ENCODE data around the gene SREK1. TPM values are rescaled to one million over a fixed set of nuclear protein-coding genes. Genes with fewer than 3 reads are reported as not detected.
A peak's percentile ranks its signal among the peaks of the same experiment; 100 is the strongest.
"Not testable (repeated sequence)": the region's sequence is repeated elsewhere in the genome, so short reads cannot be mapped to it uniquely, and the experiment has no call there.

The SREK1 gene
- 10 to 100 TPM; 49.4 to 55.6 TPM for total RNA-seq
- long read RNA-seq, full-length matches to known transcripts: 5 of 42 reads
- long read RNA-seq, partial matches to known transcripts: 29 of 42 reads
- long read RNA-seq, other reads (novel, unspliced or antisense): 8 of 42 reads

- intact Hi-C loops (cut with DNase I, micrococcal nuclease): loop anchor here in 1 of 2 donors (5.0 kb wide), 1 partner anchor 222 kb away; no protein-coding TSS in a partner anchor
- peak; percentile 91 for ATAC-seq
- DNase-seq: peak; percentile 89 to 97
Measured at GRCh38 chr5:66144074-66144833, at the start of gene SREK1. Gene SREK1, plus strand, starts transcription at chr5:66144300. Its CDS starts 77 bp downstream, at chr5:66144377.

- no peak for DNase-seq
- intact Hi-C loops (cut with DNase I, micrococcal nuclease): no loop called here
- ATAC-seq: no peak
Measured at GRCh38 chr5:66100851-66101250, 43.2 kb upstream of the SREK1 start.

GRCh38 chr5:66113160-66113559, 30.9 kb upstream of the SREK1 start:
- intact Hi-C loops (cut with DNase I, micrococcal nuclease): no loop called here
- ATAC-seq: no peak
- no peak for DNase-seq

GRCh38 chr5:66118304-66118703, 25.8 kb upstream of the SREK1 start:
- intact Hi-C loops (cut with DNase I, micrococcal nuclease): no loop called here
- ATAC-seq: no peak
- DNase-seq: no peak

- DNase-seq: no peak
- intact Hi-C loops (cut with DNase I, micrococcal nuclease): no loop called here
- no peak for ATAC-seq
Measured at GRCh38 chr5:66122379-66123034, 21.6 kb upstream of the SREK1 start.

GRCh38 chr5:66129144-66129543, 15.0 kb upstream of the SREK1 start:
- intact Hi-C loops (cut with DNase I, micrococcal nuclease): no loop called here
- ATAC-seq: no peak
- no peak for DNase-seq

GRCh38 chr5:66130493-66130892, 13.6 kb upstream of the SREK1 start:
- DNase-seq (no peak), ATAC-seq (no peak)
- intact Hi-C loops (cut with DNase I, micrococcal nuclease): no loop called here

GRCh38 chr5:66134407-66134861, 9.7 kb upstream of the SREK1 start:
- peak; percentile 80 for ATAC-seq

GRCh38 chr5:66136053-66136452, 8.0 kb upstream of the SREK1 start:
- intact Hi-C loops (cut with DNase I, micrococcal nuclease): no loop called here
- DNase-seq (no peak), ATAC-seq (no peak)

More at GRCh38 chr5:66134407-66134861, 9.7 kb upstream of the SREK1 start:
- DNase-seq: no peak
- intact Hi-C loops (cut with DNase I, micrococcal nuclease): no loop called here

- intact Hi-C loops (cut with DNase I, micrococcal nuclease); DNase-seq; ATAC-seq: not testable (repeated sequence)
Measured at GRCh38 chr5:66136944-66137343, 7.2 kb upstream of the SREK1 start.

GRCh38 chr5:66138637-66139317, 5.3 kb upstream of the SREK1 start:
- ATAC-seq: no peak

GRCh38 chr5:66139318-66139712, 4.8 kb upstream of the SREK1 start:
- no peak for ATAC-seq

More at GRCh38 chr5:66138637-66139317, 5.3 kb upstream of the SREK1 start:
- intact Hi-C loops (cut with DNase I, micrococcal nuclease): no loop called here
- no peak for DNase-seq

GRCh38 chr5:66142417-66142816, 1.7 kb upstream of the SREK1 start:
- ATAC-seq (no peak), DNase-seq (no peak)
- intact Hi-C loops (cut with DNase I, micrococcal nuclease): loop anchor here in 1 of 2 donors (5.0 kb wide), 1 partner anchor 220 kb away; no protein-coding TSS in a partner anchor

More at GRCh38 chr5:66139318-66139712, 4.8 kb upstream of the SREK1 start:
- intact Hi-C loops (cut with DNase I, micrococcal nuclease): no loop called here
- DNase-seq: no peak

GRCh38 chr5:66143473-66144073, 527 bp upstream of the SREK1 start:
- intact Hi-C loops (cut with DNase I, micrococcal nuclease): loop anchor here in 1 of 2 donors (5.0 kb wide), 1 partner anchor 221 kb away; no protein-coding TSS in a partner anchor
- DNase-seq (no peak), ATAC-seq (peak; percentile 43)

GRCh38 chr5:66144834-66145390, 812 bp downstream of the SREK1 start:
- intact Hi-C loops (cut with DNase I, micrococcal nuclease): loop anchor here in 1 of 2 donors (5.0 kb wide), 1 partner anchor 223 kb away; no protein-coding TSS in a partner anchor
- ATAC-seq (peak; percentile 64), DNase-seq (no peak)

GRCh38 chr5:66145737-66146136, 1.6 kb downstream of the SREK1 start:
- no peak for ATAC-seq
- intact Hi-C loops (cut with DNase I, micrococcal nuclease): no loop called here
- DNase-seq: no peak

- intact Hi-C loops (cut with DNase I, micrococcal nuclease): no loop called here
- ATAC-seq (no peak), DNase-seq (no peak)
Measured at GRCh38 chr5:66149950-66150349, 5.8 kb downstream of the SREK1 start.

GRCh38 chr5:66151030-66151429, 6.9 kb downstream of the SREK1 start:
- intact Hi-C loops (cut with DNase I, micrococcal nuclease): no loop called here
- DNase-seq (no peak), ATAC-seq (no peak)
